ENCODE results near the gene MYO1B. TPM values are rescaled to one million over a fixed set of nuclear protein-coding genes. Genes with fewer than 3 reads are reported as not detected.
A peak's percentile ranks its signal among the peaks of the same experiment; 100 is the strongest.

The MYO1B gene
- total and polyA plus RNA-seq, 4 donors, result 14.1 to 86.4 (median 56.3) TPM

GRCh38 chr2:191365089-191365488 is 119.9 kb downstream of the MYO1B start:
- peak overlapping the region; percentile 33 to 59 for H3K27ac ChIP-seq (ENCODE audit: low read depth in 1 of 2, low read length in 2 of 2)
- WGBS, 2 donors, result 91 to 92% methylated on average over 2 of the region's 2 CpGs
- no peak for ATAC-seq (ENCODE audit: low FRiP score)
- H3K36me3 ChIP-seq (ENCODE audit: control insufficient read depth in 1 of 2, insufficient read depth in 2 of 2, low read length in 1 of 2), result no peaks in the 10 kb centered on the region
- no peak for DNase-seq
- no peaks in the 10 kb centered on the region for H3K27me3 ChIP-seq (ENCODE audit: control insufficient read depth in 1 of 2, insufficient read depth in 2 of 2, low read length in 1 of 2)
- H3K4me3 ChIP-seq (ENCODE audit: low read length in 2 of 2), result no peak overlapping the region
- H3K4me1 ChIP-seq (ENCODE audit: control insufficient read depth in 1 of 2, insufficient read depth in 2 of 2, low read length in 2 of 2), result peaks cover 6 to 9% of the 10 kb centered on the region in 2 donors
- H3K9me3 ChIP-seq (ENCODE audit: control insufficient read depth, low read length), result no peaks in the 10 kb centered on the region
- intact Hi-C loops (cut with DNase I), result loop anchor here (5.0 to 10.0 kb wide), 2 partner anchors 118 to 120 kb away; partner anchors contain the start of gene MYO1B (in 2 of the 2)

GRCh38 chr2:191366199-191366598 is 121.0 kb downstream of the MYO1B start:
- DNase-seq (no peak), ATAC-seq (ENCODE audit: low FRiP score) (peak; percentile 58)
- no peak overlapping the region for H3K4me3 ChIP-seq (ENCODE audit: low read length in 2 of 2)
- H3K27me3 ChIP-seq (ENCODE audit: control insufficient read depth in 1 of 2, insufficient read depth in 2 of 2, low read length in 1 of 2), result no peaks in the 10 kb centered on the region
- 6 to 7% methylated on average over 1 of the region's 1 CpG for WGBS, 2 donors
- H3K27ac ChIP-seq (ENCODE audit: low read depth in 1 of 2, low read length in 2 of 2), result peak overlapping the region; percentile 23 to 93
- H3K4me1 ChIP-seq (ENCODE audit: control insufficient read depth in 1 of 2, insufficient read depth in 2 of 2, low read length in 2 of 2), result peaks cover 6 to 9% of the 10 kb centered on the region in 2 donors
- intact Hi-C loops (cut with DNase I), result loop anchor here (5.0 to 10.0 kb wide), 2 partner anchors 119 to 121 kb away; partner anchors contain the start of gene MYO1B (in 2 of the 2)
- H3K36me3 ChIP-seq (ENCODE audit: control insufficient read depth in 1 of 2, insufficient read depth in 2 of 2, low read length in 1 of 2), result no peaks in the 10 kb centered on the region
- no peaks in the 10 kb centered on the region for H3K9me3 ChIP-seq (ENCODE audit: control insufficient read depth, low read length)

GRCh38 chr2:191369034-191369433 is 123.8 kb downstream of the MYO1B start:
- intact Hi-C loops (cut with DNase I), result loop anchor here (5.0 to 10.0 kb wide), 2 partner anchors 122 to 124 kb away; partner anchors contain the start of gene MYO1B (in 2 of the 2)
- Histone ChIP-seq H3K36me3 (ENCODE audit: control insufficient read depth in 1 of 2, insufficient read depth in 2 of 2, low read length in 1 of 2) (no peaks in the 10 kb centered on the region), H3K27me3 (ENCODE audit: control insufficient read depth in 1 of 2, insufficient read depth in 2 of 2, low read length in 1 of 2) (no peaks in the 10 kb centered on the region)

GRCh38 chr2:191374366-191374765 is 129.2 kb downstream of the MYO1B start:
- Histone ChIP-seq H3K36me3 (ENCODE audit: control insufficient read depth in 1 of 2, insufficient read depth in 2 of 2, low read length in 1 of 2) (no peaks in the 10 kb centered on the region), H3K4me1 (ENCODE audit: control insufficient read depth in 1 of 2, insufficient read depth in 2 of 2, low read length in 2 of 2) (peaks cover 4 to 9% of the 10 kb centered on the region in 2 donors), H3K27ac (ENCODE audit: low read depth in 1 of 2, low read length in 2 of 2) (no peak overlapping the region), H3K27me3 (ENCODE audit: control insufficient read depth in 1 of 2, insufficient read depth in 2 of 2, low read length in 1 of 2) (no peaks in the 10 kb centered on the region), H3K9me3 (ENCODE audit: control insufficient read depth, low read length) (no peaks in the 10 kb centered on the region), H3K4me3 (ENCODE audit: low read length in 2 of 2) (no peak overlapping the region)
- intact Hi-C loops (cut with DNase I), result no loop called here
- WGBS, 2 donors, result 87 to 88% methylated on average over 4 of the region's 4 CpGs
- ATAC-seq (ENCODE audit: low FRiP score) (no peak), DNase-seq (no peak)

More at GRCh38 chr2:191369034-191369433, 123.8 kb downstream of the MYO1B start:
- 89 to 94% methylated on average over 3 of the region's 3 CpGs for WGBS, 2 donors
- H3K4me1 ChIP-seq (ENCODE audit: control insufficient read depth in 1 of 2, insufficient read depth in 2 of 2, low read length in 2 of 2), result peaks cover 6 to 14% of the 10 kb centered on the region in 2 donors
- no peak overlapping the region for H3K4me3 ChIP-seq (ENCODE audit: low read length in 2 of 2)
- DNase-seq, result no peak
- no peak overlapping the region for H3K27ac ChIP-seq (ENCODE audit: low read depth in 1 of 2, low read length in 2 of 2)
- H3K9me3 ChIP-seq (ENCODE audit: control insufficient read depth, low read length), result no peaks in the 10 kb centered on the region
- no peak for ATAC-seq (ENCODE audit: low FRiP score)

DNA sequence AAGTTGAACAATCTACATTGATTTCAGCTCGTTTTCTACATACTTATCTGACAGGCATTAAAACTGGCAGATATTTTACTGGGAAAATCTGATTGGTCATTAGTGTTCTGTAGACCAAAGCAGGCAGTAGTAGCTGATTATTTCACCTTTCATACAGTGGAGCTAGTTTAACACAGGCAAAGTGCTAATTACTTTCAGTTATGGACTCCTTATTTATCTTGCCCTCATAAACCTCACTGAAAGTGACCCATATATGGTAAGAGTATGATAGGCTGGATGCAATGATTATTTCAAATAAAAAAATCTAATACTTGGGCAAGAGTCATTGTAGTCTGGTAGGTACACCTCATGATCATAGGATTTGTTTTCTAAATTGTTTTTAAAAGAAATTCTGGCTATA is 129.7 kb downstream of the MYO1B start:
- no peak for DNase-seq
- no peak for ATAC-seq (ENCODE audit: low FRiP score)
- Histone ChIP-seq H3K9me3 (ENCODE audit: control insufficient read depth, low read length) (no peaks in the 10 kb centered on the region), H3K36me3 (ENCODE audit: control insufficient read depth in 1 of 2, insufficient read depth in 2 of 2, low read length in 1 of 2) (no peaks in the 10 kb centered on the region), H3K4me1 (ENCODE audit: control insufficient read depth in 1 of 2, insufficient read depth in 2 of 2, low read length in 2 of 2) (peaks cover 4 to 9% of the 10 kb centered on the region in 2 donors), H3K27ac (ENCODE audit: low read depth in 1 of 2, low read length in 2 of 2) (no peak overlapping the region), H3K4me3 (ENCODE audit: low read length in 2 of 2) (no peak overlapping the region), H3K27me3 (ENCODE audit: control insufficient read depth in 1 of 2, insufficient read depth in 2 of 2, low read length in 1 of 2) (no peaks in the 10 kb centered on the region)
- 88 to 93% methylated on average over 1 of the region's 1 CpG for WGBS, 2 donors
- intact Hi-C loops (cut with DNase I), result no loop called here

- H3K4me1 ChIP-seq (ENCODE audit: control insufficient read depth in 1 of 2, insufficient read depth in 2 of 2, low read length in 2 of 2), result peaks cover 5 to 7% of the 10 kb centered on the region in 2 donors
- intact Hi-C loops (cut with DNase I), result no loop called here
- H3K4me3 ChIP-seq (ENCODE audit: low read length in 2 of 2), result no peak overlapping the region
- no peak overlapping the region for H3K27ac ChIP-seq (ENCODE audit: low read depth in 1 of 2, low read length in 2 of 2)
- H3K36me3 ChIP-seq (ENCODE audit: control insufficient read depth in 1 of 2, insufficient read depth in 2 of 2, low read length in 1 of 2), result no peaks in the 10 kb centered on the region
- no peaks in the 10 kb centered on the region for H3K27me3 ChIP-seq (ENCODE audit: control insufficient read depth in 1 of 2, insufficient read depth in 2 of 2, low read length in 1 of 2)
- DNase-seq (peak; percentile 87 to 89), ATAC-seq (ENCODE audit: low FRiP score) (peak; percentile 94)
- 45 to 47% methylated on average over 3 of the region's 3 CpGs for WGBS, 2 donors
- H3K9me3 ChIP-seq (ENCODE audit: control insufficient read depth, low read length), result no peaks in the 10 kb centered on the region
These were observed 131.9 kb downstream of the MYO1B start for GRCh38 chr2:191376981-191377629.

DNA sequence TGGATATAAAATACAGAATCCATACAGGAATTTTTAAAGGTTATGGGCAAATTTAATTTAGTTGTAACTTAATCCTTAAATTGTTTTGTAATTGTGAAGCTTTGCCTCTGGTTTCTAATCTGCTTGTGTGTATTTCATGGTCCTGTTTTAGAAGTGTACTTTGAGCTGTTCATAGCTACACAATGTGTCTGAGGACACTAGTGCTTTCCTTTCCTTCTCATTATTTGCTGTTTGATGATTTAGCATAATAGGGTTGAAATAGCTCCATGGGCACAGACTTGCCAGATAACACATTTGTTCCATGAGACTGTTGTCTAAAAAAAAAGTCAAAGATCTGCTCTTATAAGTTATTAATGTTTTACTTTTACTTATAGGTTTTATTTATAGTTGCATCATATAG is 134.2 kb downstream of the MYO1B start:
- Histone ChIP-seq H3K27me3 (ENCODE audit: control insufficient read depth in 1 of 2, insufficient read depth in 2 of 2, low read length in 1 of 2) (no peaks in the 10 kb centered on the region), H3K27ac (ENCODE audit: low read depth in 1 of 2, low read length in 2 of 2) (no peak overlapping the region), H3K4me3 (ENCODE audit: low read length in 2 of 2) (no peak overlapping the region), H3K36me3 (ENCODE audit: control insufficient read depth in 1 of 2, insufficient read depth in 2 of 2, low read length in 1 of 2) (peaks cover 0 to 1% of the 10 kb centered on the region in 2 donors), H3K9me3 (ENCODE audit: control insufficient read depth, low read length) (no peaks in the 10 kb centered on the region), H3K4me1 (ENCODE audit: control insufficient read depth in 1 of 2, insufficient read depth in 2 of 2, low read length in 2 of 2) (peaks cover 5 to 7% of the 10 kb centered on the region in 2 donors)
- ATAC-seq (ENCODE audit: low FRiP score) (no peak), DNase-seq (no peak)
- intact Hi-C loops (cut with DNase I), result no loop called here

DNA sequence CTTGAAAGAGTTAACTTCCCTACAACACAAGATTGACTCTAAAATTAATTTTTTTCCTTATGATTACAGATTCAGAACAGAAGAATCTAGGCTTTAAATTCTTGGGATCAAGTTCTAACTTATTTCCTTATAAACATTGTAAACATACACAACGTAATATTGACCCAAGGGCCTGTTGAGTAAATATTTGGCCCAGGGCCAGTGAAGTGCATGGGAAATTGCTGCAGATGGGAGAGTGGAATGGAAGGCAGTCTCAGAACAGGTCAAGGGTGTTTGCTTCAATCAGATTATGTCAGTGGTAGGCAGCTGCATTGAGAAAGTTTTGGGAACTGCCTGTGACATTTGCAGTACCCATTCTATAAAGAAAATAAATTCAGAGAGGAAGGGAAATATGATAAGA is 137.6 kb downstream of the MYO1B start:
- peaks cover 6 to 8% of the 10 kb centered on the region in 2 donors for H3K4me1 ChIP-seq (ENCODE audit: control insufficient read depth in 1 of 2, insufficient read depth in 2 of 2, low read length in 2 of 2)
- intact Hi-C loops (cut with DNase I), result no loop called here
- H3K27ac ChIP-seq (ENCODE audit: low read depth in 1 of 2, low read length in 2 of 2), result no peak overlapping the region
- no peaks in the 10 kb centered on the region for H3K27me3 ChIP-seq (ENCODE audit: control insufficient read depth in 1 of 2, insufficient read depth in 2 of 2, low read length in 1 of 2)
- DNase-seq, result no peak
- peaks cover 0 to 1% of the 10 kb centered on the region in 2 donors for H3K36me3 ChIP-seq (ENCODE audit: control insufficient read depth in 1 of 2, insufficient read depth in 2 of 2, low read length in 1 of 2)
- WGBS, 2 donors, result 78 to 88% methylated on average over 1 of the region's 1 CpG
- H3K9me3 ChIP-seq (ENCODE audit: control insufficient read depth, low read length), result no peaks in the 10 kb centered on the region
- ATAC-seq (ENCODE audit: low FRiP score), result no peak
- no peak overlapping the region for H3K4me3 ChIP-seq (ENCODE audit: low read length in 2 of 2)

GRCh38 chr2:191383486-191383885 is 138.3 kb downstream of the MYO1B start:
- DNase-seq (no peak), ATAC-seq (ENCODE audit: low FRiP score) (no peak)
- Histone ChIP-seq H3K4me1 (ENCODE audit: control insufficient read depth in 1 of 2, insufficient read depth in 2 of 2, low read length in 2 of 2) (peaks cover 4 to 9% of the 10 kb centered on the region in 2 donors), H3K4me3 (ENCODE audit: low read length in 2 of 2) (no peak overlapping the region), H3K36me3 (ENCODE audit: control insufficient read depth in 1 of 2, insufficient read depth in 2 of 2, low read length in 1 of 2) (peaks cover 0 to 1% of the 10 kb centered on the region in 2 donors), H3K9me3 (ENCODE audit: control insufficient read depth, low read length) (no peaks in the 10 kb centered on the region), H3K27ac (ENCODE audit: low read depth in 1 of 2, low read length in 2 of 2) (no peak overlapping the region), H3K27me3 (ENCODE audit: control insufficient read depth in 1 of 2, insufficient read depth in 2 of 2, low read length in 1 of 2) (no peaks in the 10 kb centered on the region)
- intact Hi-C loops (cut with DNase I), result no loop called here
- 27 to 50% methylated on average over 1 of the region's 1 CpG for WGBS, 2 donors
